ENCODE measurements around the gene ABHD16A. TPM values are rescaled to one million over a fixed set of nuclear protein-coding genes. Genes with fewer than 3 reads are reported as not detected.

Gene ABHD16A
- total and polyA plus RNA-seq, 2 donors (not counting 3 experiments of a cell fraction or from before 2014, with no cell fraction given) = 48.9 to 60.3 TPM

DNA sequence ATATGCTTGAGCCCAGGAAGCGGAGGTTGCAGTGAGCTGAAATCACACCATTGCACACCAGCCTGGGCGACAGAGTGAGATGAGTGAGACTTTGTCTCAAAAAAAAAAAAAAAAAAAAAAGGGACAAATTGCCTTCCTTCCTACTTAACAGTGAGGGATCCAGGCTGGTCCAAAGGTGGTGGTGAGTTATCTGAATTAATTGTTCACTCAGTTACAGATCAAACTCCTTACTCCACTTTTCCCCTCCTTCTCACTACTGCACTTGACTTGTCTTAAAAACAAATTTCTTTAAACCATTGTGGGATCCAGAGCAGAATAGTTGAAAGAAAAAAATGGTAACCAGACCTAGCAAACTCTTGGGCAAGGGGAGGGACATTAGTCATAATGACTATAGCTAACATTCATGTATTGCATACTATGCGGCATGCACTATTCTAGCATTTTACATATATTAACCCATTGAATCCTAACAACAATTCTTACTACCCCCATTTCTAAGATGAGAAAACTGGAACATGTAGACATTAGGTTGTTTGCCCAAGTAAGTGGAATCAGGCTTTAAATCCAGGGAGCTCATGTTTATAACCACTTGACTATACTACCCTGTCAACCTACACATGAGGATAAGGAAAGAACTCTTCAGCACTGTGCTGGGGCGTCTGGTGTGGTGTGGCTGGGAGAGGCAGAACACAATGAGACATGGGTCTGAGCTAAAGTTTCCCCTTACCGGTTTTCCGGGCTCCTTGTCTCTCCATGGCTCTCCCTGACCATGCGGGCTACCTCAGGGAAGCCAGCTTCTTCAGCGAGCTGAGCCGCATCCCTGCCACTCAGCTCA is 39.8 kb downstream of the ABHD16A start:
- Histone ChIP-seq H3K27ac (ENCODE audit: insufficient read depth, low read depth, low read length) (peak overlapping the region; percentile 14), H3K4me3 (replicated peaks in 1 of 3; ENCODE audit: insufficient read depth in 1 of 3, low read depth in 1 of 3, low read length in 3 of 3) (peak overlapping the region in 2 of 3 experiments; percentile 70 to 94), H3K4me2 (ENCODE audit: insufficient read depth, low read length) (peak overlapping the region; percentile 86), H3K27me3 (ENCODE audit: control insufficient read depth in 2 of 2, insufficient read depth in 2 of 2, low read length in 2 of 2) (no peaks in the 10 kb centered on the region), H3K36me3 (ENCODE audit: control insufficient read depth in 2 of 2, extremely low read depth in 1 of 2, insufficient read depth in 2 of 2, low read length in 2 of 2) (peaks cover 7 to 10% of the 10 kb centered on the region in 2 experiments), H3K9ac (replicated peaks; ENCODE audit: extremely low read depth, insufficient read depth, low read length) (no peak overlapping the region), H3K9me1 (replicated peaks; ENCODE audit: control insufficient read depth, extremely low read depth, insufficient read depth, low read length) (no peaks in the 10 kb centered on the region), H3K4me1 (ENCODE audit: control insufficient read depth, extremely low read depth, insufficient read depth, low read length) (peaks cover 44% of the 10 kb centered on the region), H2AFZ (ENCODE audit: low read depth, low read length) (no peak overlapping the region), H3K9me3 (replicated peaks; ENCODE audit: control insufficient read depth, insufficient read depth, low read length) (no peaks in the 10 kb centered on the region), H4K20me1 (replicated peaks; ENCODE audit: control insufficient read depth, extremely low read depth, insufficient read depth, low read length) (no peaks in the 10 kb centered on the region), H3K79me2 (ENCODE audit: control insufficient read depth, insufficient read depth, low read length) (peaks cover 46% of the 10 kb centered on the region)
- POLR2A ChIA-PET = interaction anchor here (0.9 to 1.0 kb wide), 2 partner anchors 11 to 164 kb away, joined by 3 to 5 read pairs; partner anchors contain the start of genes BAG6 and HSPA1B
- dilution Hi-C loops (cut with MboI; ENCODE audit: extremely low pct_ligation_motif_present, low sequenced_read_pairs) = no loop called here
- CTCF ChIA-PET = interaction anchor here (0.8 to 5.7 kb wide), 6 partner anchors 11 to 159 kb away, joined by 3 to 38 read pairs (median 4); partner anchors contain the start of genes BAG6 and LSM2
- intact Hi-C loops (cut with micrococcal nuclease) = loop anchor here (5.0 to 10.0 kb wide), 2 partner anchors 171 to 531 kb away; partner anchors contain the start of genes GPSM3 and PBX2
- FAIRE-seq (no peak), DNase-seq (ENCODE audit: low read depth, low spot score) (no peak)
- TF ChIP-seq GATA2 (IDR thresholded peaks at IDR 0.05; ENCODE audit: insufficient read depth, insufficient read length, low read depth, low read length) (no peak), POLR2AphosphoS5 (IDR thresholded peaks at IDR 0.05; ENCODE audit: insufficient read depth, low read depth, low read length) (no peak), JUN (IDR thresholded peaks at IDR 0.05; ENCODE audit: borderline replicate concordance, insufficient read depth, insufficient read length, low read depth) (no peak), MYC (IDR thresholded peaks at IDR 0.05; ENCODE audit: low read depth, low read length) (no peak), POLR2A (IDR thresholded peaks at IDR 0.05; ENCODE audit: low read depth, low read length) (no peak), EZH2 (IDR thresholded peaks at IDR 0.05; ENCODE audit: borderline replicate concordance, low read depth, low read length, severe bottlenecking) (no peak), FOS (IDR thresholded peaks at IDR 0.05; ENCODE audit: borderline replicate concordance, insufficient read depth, low read length) (no peak)
- TF ChIP-seq, protein P1, sequence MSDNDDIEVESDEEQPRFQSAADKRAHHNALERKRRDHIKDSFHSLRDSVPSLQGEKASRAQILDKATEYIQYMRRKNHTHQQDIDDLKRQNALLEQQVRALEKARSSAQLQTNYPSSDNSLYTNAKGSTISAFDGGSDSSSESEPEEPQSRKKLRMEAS (IDR thresholded peaks at IDR 0.05; ENCODE audit: insufficient read depth, insufficient read length) = no peak
- TF ChIP-seq, protein P2, sequence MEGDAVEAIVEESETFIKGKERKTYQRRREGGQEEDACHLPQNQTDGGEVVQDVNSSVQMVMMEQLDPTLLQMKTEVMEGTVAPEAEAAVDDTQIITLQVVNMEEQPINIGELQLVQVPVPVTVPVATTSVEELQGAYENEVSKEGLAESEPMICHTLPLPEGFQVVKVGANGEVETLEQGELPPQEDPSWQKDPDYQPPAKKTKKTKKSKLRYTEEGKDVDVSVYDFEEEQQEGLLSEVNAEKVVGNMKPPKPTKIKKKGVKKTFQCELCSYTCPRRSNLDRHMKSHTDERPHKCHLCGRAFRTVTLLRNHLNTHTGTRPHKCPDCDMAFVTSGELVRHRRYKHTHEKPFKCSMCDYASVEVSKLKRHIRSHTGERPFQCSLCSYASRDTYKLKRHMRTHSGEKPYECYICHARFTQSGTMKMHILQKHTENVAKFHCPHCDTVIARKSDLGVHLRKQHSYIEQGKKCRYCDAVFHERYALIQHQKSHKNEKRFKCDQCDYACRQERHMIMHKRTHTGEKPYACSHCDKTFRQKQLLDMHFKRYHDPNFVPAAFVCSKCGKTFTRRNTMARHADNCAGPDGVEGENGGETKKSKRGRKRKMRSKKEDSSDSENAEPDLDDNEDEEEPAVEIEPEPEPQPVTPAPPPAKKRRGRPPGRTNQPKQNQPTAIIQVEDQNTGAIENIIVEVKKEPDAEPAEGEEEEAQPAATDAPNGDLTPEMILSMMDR (IDR thresholded peaks at IDR 0.05; ENCODE audit: extremely low read depth in 1 of 2, insufficient read depth in 1 of 2, low read depth in 1 of 2, low read length in 2 of 2) = no peak
- no TSS peak for BruUV-seq (replicated peaks)
